A549 (cell line): ENCODE data around the gene CD8B. TPM values are rescaled to one million over a fixed set of nuclear protein-coding genes. Genes with fewer than 3 reads are reported as not detected.

Experiments
- ATAC-seq, 2 experiments: fragments of 200-7000 bp in 1 of 2; fragments of >200 bp in 1 of 2; cut with Nextera tagmentation in 1 of 2; cut with Tn5 transposase in 1 of 2; 3 replicates each; pipeline versions ENCODE4 v1.8.0 to v1.9.1; 2018 to 2020; ENCODE audit warnings: mild to moderate bottlenecking in 1 of 2, moderate library complexity in 1 of 2
- CTCF ChIA-PET: fragments of 300-600 bp; sonication (Branson Sonifier 250); formaldehyde crosslinking; extraction: SDS; loops from one replicate; lab custom pipeline; 2021; ENCODE audit warnings: antibody characterized with exemption, inconsistent platforms; lab: Yijun Ruan, JAX
- POLR2A ChIA-PET: fragments of 350-600 bp; formaldehyde crosslinking; extraction: SDS; loops from one replicate; lab custom pipeline; 2021; ENCODE audit warnings: antibody characterized with exemption, inconsistent platforms; lab: Yijun Ruan, JAX
- DNase-seq, 2 experiments: peaks; one replicate each; pipeline versions ENCODE4 v3.0.0 to v3.0.0-alpha.2; 2011 to 2016; ENCODE audit warnings: low read depth in 1 of 2, low spot score in 1 of 2
- FAIRE-seq: peaks from 2 replicates; lab custom pipeline; 2011; peaks lifted over from hg19 to GRCh38; lab: Jason Lieb, UNC
- H3K27ac ChIP-seq, 2 experiments: fragments of >200 bp; sonication (Bioruptor Twin); formaldehyde crosslinking; 3 replicates each; pipeline ENCODE4 v1.5.1; 2016 to 2017
- H3K4me1 ChIP-seq: fragments of >200 bp; sonication (Bioruptor Twin); formaldehyde crosslinking; 3 replicates; pipeline ENCODE4 v1.6.1; 2016
- H3K4me2 ChIP-seq: fragments of >200 bp; sonication (Bioruptor Twin); formaldehyde crosslinking; 3 replicates; pipeline ENCODE4 v1.6.1; 2016
- H3K4me3 ChIP-seq: fragments of >200 bp; sonication (Bioruptor Twin); formaldehyde crosslinking; 3 replicates; pipeline ENCODE4 v1.5.1; 2016
- H3K9me3 ChIP-seq: fragments of >200 bp; sonication (Bioruptor Twin); formaldehyde crosslinking; 3 replicates; pipeline ENCODE4 v1.6.1; 2016
- CBX2 ChIP-seq: fragments of 200-600 bp; sonication (generic); IDR thresholded peaks from 2 replicates; pipeline ENCODE4 v1.6.1; 2016; ENCODE audit warnings: low read depth, mild to moderate bottlenecking, borderline replicate concordance
- CEBPB ChIP-seq, 2 experiments: fragments of >200 bp in 1 of 2; sonication (Bioruptor Twin) in 1 of 2; formaldehyde crosslinking in 1 of 2; IDR thresholded peaks; 2 replicates each; pipeline ENCODE4 v1.6.1; 2012 to 2016
- CHD4 ChIP-seq: fragments of 200-600 bp; sonication (generic); IDR thresholded peaks from 2 replicates; pipeline ENCODE4 v1.6.1; 2016; ENCODE audit warnings: antibody characterized with exemption, mild to moderate bottlenecking, borderline replicate concordance
- EHF ChIP-seq: fragments of 250-450 bp; sonication (Bioruptor Pico); IDR thresholded peaks from 2 replicates; pipeline ENCODE4 v1.5.0; 2020; ENCODE audit warnings: mild to moderate bottlenecking
- ELK1 ChIP-seq: fragments of 150-350 bp; IDR thresholded peaks from 2 replicates; pipeline ENCODE4 v1.6.1; 2014; ENCODE audit warnings: low read depth, mild to moderate bottlenecking, low read length
- FOSB ChIP-seq: fragments of 250-450 bp; sonication (Bioruptor Pico); IDR thresholded peaks from 2 replicates; pipeline ENCODE4 v1.5.0; 2020; ENCODE audit warnings: mild to moderate bottlenecking, moderate library complexity
- FOXS1 ChIP-seq: fragments of 250-450 bp; sonication (Bioruptor Pico); IDR thresholded peaks from 2 replicates; pipeline ENCODE4 v1.5.0; 2020; ENCODE audit warnings: mild to moderate bottlenecking, moderate library complexity
- GATA3 ChIP-seq: IDR thresholded peaks from 2 replicates; pipeline ENCODE4 v1.6.1; 2012; ENCODE audit warnings: borderline replicate concordance
- HOXA7 ChIP-seq: fragments of 250-450 bp; sonication (Bioruptor Pico); IDR thresholded peaks from 2 replicates; pipeline ENCODE4 v1.5.0; 2020; ENCODE audit warnings: mild to moderate bottlenecking, moderate library complexity
- HOXB5 ChIP-seq: fragments of 250-450 bp; sonication (Bioruptor Pico); IDR thresholded peaks from 2 replicates; pipeline ENCODE4 v1.5.0; 2020; ENCODE audit warnings: mild to moderate bottlenecking, moderate library complexity
- JUN ChIP-seq, 2 experiments: fragments of >200 bp; sonication (Bioruptor Twin); formaldehyde crosslinking; IDR thresholded peaks; 2 replicates in 1 of 2; 3 replicates in 1 of 2; pipeline ENCODE4 v1.6.1; 2016 to 2017
- KDM5A ChIP-seq: fragments of 200-600 bp; sonication (generic); IDR thresholded peaks from 2 replicates; pipeline ENCODE4 v1.6.1; 2016; ENCODE audit warnings: antibody characterized with exemption, mild to moderate bottlenecking
- NFE2L2 ChIP-seq: fragments of 150-350 bp; conservative IDR thresholded peaks from 2 replicates; pipeline ENCODE4 v1.6.1; 2014; ENCODE audit warnings: low read length
- NPAS2 ChIP-seq: fragments of 250-450 bp; sonication (Bioruptor Pico); IDR thresholded peaks from 2 replicates; pipeline ENCODE4 v1.8.0; 2022; ENCODE audit warnings: mild to moderate bottlenecking, moderate library complexity, borderline replicate concordance
- PBX3 ChIP-seq: IDR thresholded peaks from 2 replicates; pipeline ENCODE4 v1.6.1; 2012
- PHF8 ChIP-seq: fragments of 200-600 bp; sonication (generic); IDR thresholded peaks from 2 replicates; pipeline ENCODE4 v1.6.1; 2016; ENCODE audit warnings: low read depth, mild to moderate bottlenecking, antibody characterized with exemption, moderate library complexity, borderline replicate concordance
- POLR2A ChIP-seq: IDR thresholded peaks from 2 replicates; pipeline ENCODE4 v1.6.1; 2012; ENCODE audit warnings: mild to moderate bottlenecking, low read length
- POLR2AphosphoS2 ChIP-seq: conservative IDR thresholded peaks from 2 replicates; pipeline ENCODE4 v1.6.1; 2012; ENCODE audit warnings: low read length, improper control_type of control experiment, inconsistent platforms
- RAD21 ChIP-seq, 2 experiments: fragments of >200 bp in 1 of 2; sonication (Bioruptor Twin) in 1 of 2; formaldehyde crosslinking in 1 of 2; IDR thresholded peaks in 1 of 2; conservative IDR thresholded peaks in 1 of 2; 2 replicates in 1 of 2; 3 replicates in 1 of 2; pipeline ENCODE4 v1.6.1; 2012 to 2018; ENCODE audit warnings: inconsistent platforms in 1 of 2
- RARB ChIP-seq: fragments of 250-450 bp; sonication (Bioruptor Pico); IDR thresholded peaks from 2 replicates; pipeline ENCODE4 v1.8.0; 2021; ENCODE audit warnings: mild to moderate bottlenecking, moderate library complexity
- RCOR1 ChIP-seq: fragments of 150-350 bp; IDR thresholded peaks from 2 replicates; pipeline ENCODE4 v1.6.1; 2014; ENCODE audit warnings: antibody characterized with exemption, low read length, low read depth
- SREBF2 ChIP-seq: fragments of 450-650 bp; IDR thresholded peaks from 2 replicates; pipeline ENCODE4 v1.6.1; 2014; ENCODE audit warnings: mild to moderate bottlenecking, moderate library complexity
- TFCP2L1 ChIP-seq: fragments of 250-450 bp; sonication (Bioruptor Pico); IDR thresholded peaks from 2 replicates; pipeline ENCODE4 v1.5.0; 2021; ENCODE audit warnings: mild to moderate bottlenecking
- TP53 ChIP-seq: fragments of 250-450 bp; sonication (Bioruptor Pico); IDR thresholded peaks from 2 replicates; pipeline ENCODE4 v1.5.0; 2021; ENCODE audit warnings: mild to moderate bottlenecking, moderate library complexity
- ZC3H11A ChIP-seq: fragments of 450-650 bp; IDR thresholded peaks from 2 replicates; pipeline ENCODE4 v1.6.1; 2014; ENCODE audit warnings: antibody characterized with exemption, mild to moderate bottlenecking
- ZFP36 ChIP-seq: fragments of 450-650 bp; IDR thresholded peaks from 2 replicates; pipeline ENCODE4 v1.6.1; 2014; ENCODE audit warnings: borderline replicate concordance; ENCODE audit not compliant: partially characterized antibody
- ZNF302 ChIP-seq: fragments of 250-450 bp; sonication (Bioruptor Pico); IDR thresholded peaks from 2 replicates; pipeline ENCODE4 v1.9.0; 2021; ENCODE audit warnings: inconsistent platforms, mild to moderate bottlenecking, moderate library complexity
- ZSCAN20 ChIP-seq: fragments of 250-450 bp; sonication (Bioruptor Pico); IDR thresholded peaks from 2 replicates; pipeline ENCODE4 v1.8.0; 2022; ENCODE audit warnings: mild to moderate bottlenecking, moderate library complexity
- WGBS: methylation state at CpG from one replicate; pipeline ENCODE4 v1.1.6; 2017; ENCODE audit errors: missing lambda C conversion rate; 5-methylcytosine and 5-hydroxymethylcytosine counted together
- polyA plus RNA-seq, 4 experiments: library from polyadenylated mRNA; depleted of rRNA in 3 of 4; stranded (reverse); fragments of >200 nt; fragmentation: RNase III in 1 of 4; extraction: RNeasy Plus Mini Kit Qiagen cat#74134 plus additional on column Dnase treatment in 1 of 4; gene quantifications; 2 replicates in 3 of 4; 3 replicates in 1 of 4; pipeline ENCODE4 v1.2.3, GENCODE V29; 2011 to 2017
- TF ChIP-seq, protein P1 (sequence below): fragments of >200 bp; sonication (Bioruptor Twin); formaldehyde crosslinking; IDR thresholded peaks from 3 replicates; pipeline ENCODE4 v1.6.1; 2016
- TF ChIP-seq, protein P2 (sequence below): fragments of 450-650 bp; IDR thresholded peaks from 2 replicates; pipeline ENCODE4 v1.6.1; 2014; ENCODE audit warnings: antibody characterized with exemption
- TF ChIP-seq, protein P3 (sequence below): IDR thresholded peaks from 2 replicates; pipeline ENCODE4 v1.6.1; 2012
- TF ChIP-seq, protein P4 (sequence below): IDR thresholded peaks from 2 replicates; pipeline ENCODE4 v1.6.1; 2012; ENCODE audit warnings: low read depth, borderline replicate concordance
- TF ChIP-seq, protein P5 (sequence below): fragments of 250-450 bp; sonication (Bioruptor Pico); IDR thresholded peaks from 2 replicates; pipeline ENCODE4 v1.5.0; 2021; ENCODE audit warnings: mild to moderate bottlenecking, moderate library complexity, borderline replicate concordance
- TF ChIP-seq, protein P6 (sequence below): fragments of >200 bp; sonication (Bioruptor Twin); formaldehyde crosslinking; IDR thresholded peaks from 2 replicates; pipeline ENCODE4 v1.6.1; 2016

The CD8B gene
- polyA plus RNA-seq, 2 of the 4 experiments (the other 2 are of a cell fraction) = not detected

GRCh38 chr2:86808315-86809161 is 53.1 kb downstream of the CD8B start:
- H3K9me3 ChIP-seq = no peaks in the 10 kb centered on the region
- 8% methylated on average over 36 of the region's 36 CpGs for WGBS
- peak overlapping the region; percentile 100 for H3K4me2 ChIP-seq
- ATAC-seq (peak; percentile 89 to 96), DNase-seq (peak; percentile 93 to 98), FAIRE-seq (no peak)
- CTCF ChIA-PET = interaction anchor here (0.6 to 7.0 kb wide), 24 partner anchors 8 to 575 kb away, joined by 3 to 51 read pairs (median 4); partner anchors contain the start of gene CD8A
- H3K4me3 ChIP-seq = peak overlapping the region; percentile 65
- H3K27ac ChIP-seq = peak overlapping the region; percentile 52 to 79
- POLR2A ChIA-PET = no interaction called here
- H3K4me1 ChIP-seq = peaks cover 9% of the 10 kb centered on the region; the same call in 2 of the 3 replicates
- no peak for TF ChIP-seq FOXS1 (CRISPR knock-in tag)
- no peak for TF ChIP-seq ZNF302 (CRISPR knock-in tag)
- TF ChIP-seq EHF (CRISPR knock-in tag) = no peak
- TF ChIP-seq CBX2 = no peak
- TF ChIP-seq, protein P1, sequence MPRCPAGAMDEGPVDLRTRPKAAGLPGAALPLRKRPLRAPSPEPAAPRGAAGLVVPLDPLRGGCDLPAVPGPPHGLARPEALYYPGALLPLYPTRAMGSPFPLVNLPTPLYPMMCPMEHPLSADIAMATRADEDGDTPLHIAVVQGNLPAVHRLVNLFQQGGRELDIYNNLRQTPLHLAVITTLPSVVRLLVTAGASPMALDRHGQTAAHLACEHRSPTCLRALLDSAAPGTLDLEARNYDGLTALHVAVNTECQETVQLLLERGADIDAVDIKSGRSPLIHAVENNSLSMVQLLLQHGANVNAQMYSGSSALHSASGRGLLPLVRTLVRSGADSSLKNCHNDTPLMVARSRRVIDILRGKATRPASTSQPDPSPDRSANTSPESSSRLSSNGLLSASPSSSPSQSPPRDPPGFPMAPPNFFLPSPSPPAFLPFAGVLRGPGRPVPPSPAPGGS = no peak
- no peak for TF ChIP-seq ELK1
- TF ChIP-seq ZSCAN20 (CRISPR knock-in tag) = no peak
- TF ChIP-seq CHD4 = no peak
- TF ChIP-seq HOXA7 = no peak
- TF ChIP-seq, protein P2, sequence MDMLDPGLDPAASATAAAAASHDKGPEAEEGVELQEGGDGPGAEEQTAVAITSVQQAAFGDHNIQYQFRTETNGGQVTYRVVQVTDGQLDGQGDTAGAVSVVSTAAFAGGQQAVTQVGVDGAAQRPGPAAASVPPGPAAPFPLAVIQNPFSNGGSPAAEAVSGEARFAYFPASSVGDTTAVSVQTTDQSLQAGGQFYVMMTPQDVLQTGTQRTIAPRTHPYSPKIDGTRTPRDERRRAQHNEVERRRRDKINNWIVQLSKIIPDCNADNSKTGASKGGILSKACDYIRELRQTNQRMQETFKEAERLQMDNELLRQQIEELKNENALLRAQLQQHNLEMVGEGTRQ = no peak
- no peak for TF ChIP-seq NPAS2 (CRISPR knock-in tag)
- no peak for TF ChIP-seq ZFP36
- TF ChIP-seq HOXB5 (CRISPR knock-in tag) = no peak
- TF ChIP-seq PBX3 = no peak
- TF ChIP-seq, protein P3, sequence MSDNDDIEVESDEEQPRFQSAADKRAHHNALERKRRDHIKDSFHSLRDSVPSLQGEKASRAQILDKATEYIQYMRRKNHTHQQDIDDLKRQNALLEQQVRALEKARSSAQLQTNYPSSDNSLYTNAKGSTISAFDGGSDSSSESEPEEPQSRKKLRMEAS = peak; percentile 93
- TF ChIP-seq RARB (CRISPR knock-in tag) = no peak
- TF ChIP-seq POLR2AphosphoS2 = no peak
- TF ChIP-seq GATA3 = no peak
- TF ChIP-seq NFE2L2 = no peak
- TF ChIP-seq, protein P4, sequence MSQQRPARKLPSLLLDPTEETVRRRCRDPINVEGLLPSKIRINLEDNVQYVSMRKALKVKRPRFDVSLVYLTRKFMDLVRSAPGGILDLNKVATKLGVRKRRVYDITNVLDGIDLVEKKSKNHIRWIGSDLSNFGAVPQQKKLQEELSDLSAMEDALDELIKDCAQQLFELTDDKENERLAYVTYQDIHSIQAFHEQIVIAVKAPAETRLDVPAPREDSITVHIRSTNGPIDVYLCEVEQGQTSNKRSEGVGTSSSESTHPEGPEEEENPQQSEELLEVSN = peak; percentile 94
- TF ChIP-seq RCOR1 = no peak
- no peak for TF ChIP-seq TP53
- TF ChIP-seq RAD21 (conservative IDR thresholded peaks at IDR 0.05 in 1 of 2, IDR thresholded peaks at IDR 0.05 in 1 of 2) = peak; percentile 99 to 100
- TF ChIP-seq PHF8 = no peak
- TF ChIP-seq JUN (IDR thresholded peaks at IDR 0.05) = 0 out of 5 replicates have a peak, but pooled peaks of 1 of the 2 experiments have one; percentile 7
- TF ChIP-seq POLR2A = no peak
- no peak for TF ChIP-seq ZC3H11A
- TF ChIP-seq FOSB = no peak
- peak; percentile 70; the same call in 1 of the 2 replicates for TF ChIP-seq KDM5A
- TF ChIP-seq CEBPB (IDR thresholded peaks at IDR 0.05) = peak in 1 of 2 experiments; percentile 35; a peak in 2 of 4 replicates
- TF ChIP-seq, protein P5, sequence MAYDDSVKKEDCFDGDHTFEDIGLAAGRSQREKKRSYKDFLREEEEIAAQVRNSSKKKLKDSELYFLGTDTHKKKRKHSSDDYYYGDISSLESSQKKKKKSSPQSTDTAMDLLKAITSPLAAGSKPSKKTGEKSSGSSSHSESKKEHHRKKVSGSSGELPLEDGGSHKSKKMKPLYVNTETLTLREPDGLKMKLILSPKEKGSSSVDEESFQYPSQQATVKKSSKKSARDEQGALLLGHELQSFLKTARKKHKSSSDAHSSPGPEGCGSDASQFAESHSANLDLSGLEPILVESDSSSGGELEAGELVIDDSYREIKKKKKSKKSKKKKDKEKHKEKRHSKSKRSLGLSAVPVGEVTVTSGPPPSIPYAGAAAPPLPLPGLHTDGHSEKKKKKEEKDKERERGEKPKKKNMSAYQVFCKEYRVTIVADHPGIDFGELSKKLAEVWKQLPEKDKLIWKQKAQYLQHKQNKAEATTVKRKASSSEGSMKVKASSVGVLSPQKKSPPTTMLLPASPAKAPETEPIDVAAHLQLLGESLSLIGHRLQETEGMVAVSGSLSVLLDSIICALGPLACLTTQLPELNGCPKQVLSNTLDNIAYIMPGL (CRISPR knock-in tag) = no peak
- no peak for TF ChIP-seq TFCP2L1 (CRISPR knock-in tag)
- TF ChIP-seq SREBF2 = no peak
- TF ChIP-seq, protein P6, sequence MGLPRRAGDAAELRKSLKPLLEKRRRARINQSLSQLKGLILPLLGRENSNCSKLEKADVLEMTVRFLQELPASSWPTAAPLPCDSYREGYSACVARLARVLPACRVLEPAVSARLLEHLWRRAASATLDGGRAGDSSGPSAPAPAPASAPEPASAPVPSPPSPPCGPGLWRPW = no peak
